ENCODE measurements around the gene ISLR2. TPM values are rescaled to one million over a fixed set of nuclear protein-coding genes. Genes with fewer than 3 reads are reported as not detected.

The ISLR2 gene
- total RNA-seq, 1 experiment from 2014 or later = 0.05 TPM

GRCh38 chr15:74122403-74123130, 7.8 kb upstream of the ISLR2 start:
- Histone ChIP-seq H3K36me3 (ENCODE audit: control insufficient read depth in 1 of 2, insufficient read depth in 2 of 2, low read length in 2 of 2) (no peaks in the 10 kb centered on the region), H3K27me3 (ENCODE audit: insufficient read depth, low read length) (no peaks in the 10 kb centered on the region; the same call in 1 of the 2 replicates), H3K79me2 (ENCODE audit: insufficient read depth, low read length) (no peaks in the 10 kb centered on the region), H2AFZ (ENCODE audit: low read depth, low read length, poor library complexity, severe bottlenecking) (no peak overlapping the region), H3K9me2 (ENCODE audit: insufficient read depth) (no peaks in the 10 kb centered on the region), H3K9ac (ENCODE audit: low read length) (no peak overlapping the region), H3K9me3 (ENCODE audit: control insufficient read depth in 1 of 2, insufficient read depth in 1 of 2, low read depth in 1 of 2, low read length in 2 of 2) (no peaks in the 10 kb centered on the region), H3K27ac (ENCODE audit: low read depth, low read length) (no peak overlapping the region), H3K4me3 (replicated peaks in 1 of 2; ENCODE audit: low read depth in 1 of 2, low read length in 2 of 2) (no peak overlapping the region), H4K20me1 (ENCODE audit: insufficient read depth) (no peaks in the 10 kb centered on the region), H3K4me1 (ENCODE audit: control insufficient read depth in 1 of 2, insufficient read depth in 2 of 2, low read length in 2 of 2) (peaks cover 0 to 4% of the 10 kb centered on the region in 2 experiments; a peak in 2 of 4 replicates), H3K4me2 (ENCODE audit: low read length) (no peak overlapping the region)
- DNase-seq (ENCODE audit: low read depth, low spot score) (no peak), ATAC-seq (no peak)
- ChIA-PET CTCF (interaction anchor here (2.3 kb wide), 1 partner anchor 185 kb away, joined by 10 read pairs; no protein-coding TSS in a partner anchor), RAD21 (ENCODE audit: low non-redundant PET in 1 of 2, low total read pairs in 2 of 2, uncharacterized antibody in 2 of 2, unreplicated experiment in 2 of 2) (no interaction called here), POLR2A (no interaction called here)
- intact Hi-C loops (cut with micrococcal nuclease) = no loop called here
- TF ChIP-seq EGR1 (IDR thresholded peaks at IDR 0.05; ENCODE audit: low read depth) = no peak
- TF ChIP-seq, protein P1, sequence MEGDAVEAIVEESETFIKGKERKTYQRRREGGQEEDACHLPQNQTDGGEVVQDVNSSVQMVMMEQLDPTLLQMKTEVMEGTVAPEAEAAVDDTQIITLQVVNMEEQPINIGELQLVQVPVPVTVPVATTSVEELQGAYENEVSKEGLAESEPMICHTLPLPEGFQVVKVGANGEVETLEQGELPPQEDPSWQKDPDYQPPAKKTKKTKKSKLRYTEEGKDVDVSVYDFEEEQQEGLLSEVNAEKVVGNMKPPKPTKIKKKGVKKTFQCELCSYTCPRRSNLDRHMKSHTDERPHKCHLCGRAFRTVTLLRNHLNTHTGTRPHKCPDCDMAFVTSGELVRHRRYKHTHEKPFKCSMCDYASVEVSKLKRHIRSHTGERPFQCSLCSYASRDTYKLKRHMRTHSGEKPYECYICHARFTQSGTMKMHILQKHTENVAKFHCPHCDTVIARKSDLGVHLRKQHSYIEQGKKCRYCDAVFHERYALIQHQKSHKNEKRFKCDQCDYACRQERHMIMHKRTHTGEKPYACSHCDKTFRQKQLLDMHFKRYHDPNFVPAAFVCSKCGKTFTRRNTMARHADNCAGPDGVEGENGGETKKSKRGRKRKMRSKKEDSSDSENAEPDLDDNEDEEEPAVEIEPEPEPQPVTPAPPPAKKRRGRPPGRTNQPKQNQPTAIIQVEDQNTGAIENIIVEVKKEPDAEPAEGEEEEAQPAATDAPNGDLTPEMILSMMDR (IDR thresholded peaks at IDR 0.05 in 2 of 3, conservative IDR thresholded peaks at IDR 0.05 in 1 of 3; ENCODE audit: borderline replicate concordance in 1 of 3, insufficient read depth in 1 of 3, low read depth in 2 of 3, low read length in 2 of 3) = no peak
- no peak for TF ChIP-seq YY1 (IDR thresholded peaks at IDR 0.05; ENCODE audit: extremely low read depth, insufficient replicate concordance, low read depth, low read length)
- no peak for TF ChIP-seq CEBPB (IDR thresholded peaks at IDR 0.05; ENCODE audit: low read depth)
- TF ChIP-seq CBX3 (IDR thresholded peaks at IDR 0.05; ENCODE audit: low read depth) = no peak
- TF ChIP-seq ZNF274 (IDR thresholded peaks at IDR 0.05; ENCODE audit: low read depth, low read length) = no peak
- no peak for TF ChIP-seq ELF1 (IDR thresholded peaks at IDR 0.05; ENCODE audit: borderline replicate concordance, low read depth)
- TF ChIP-seq POLR2A (IDR thresholded peaks at IDR 0.05; ENCODE audit: borderline replicate concordance, extremely low read depth, insufficient read depth, insufficient read length) = no peak
- no peak for TF ChIP-seq REST (IDR thresholded peaks at IDR 0.05; ENCODE audit: low read depth)
- TF ChIP-seq ZFX (IDR thresholded peaks at IDR 0.05) = no peak
- BruUV-seq (replicated peaks) = no TSS peak
